GM12892 (cell line): ENCODE measurements around the gene POLR2B.

Experiments
- POLR2A ChIP-seq: IDR thresholded peaks from 2 replicates; pipeline ENCODE4 v1.6.1; 2011; ENCODE audit warnings: low read depth, low read length, control low read depth
- POLR2AphosphoS5 ChIP-seq: IDR thresholded peaks from 2 replicates; pipeline ENCODE4 v1.6.1; 2011; ENCODE audit warnings: low read depth, low read length, control low read depth
- TAF1 ChIP-seq: IDR thresholded peaks from 2 replicates; pipeline ENCODE4 v1.6.1; 2011; ENCODE audit warnings: low read depth, mild to moderate bottlenecking, control low read depth, low read length, borderline replicate concordance

GRCh38 chr4:57070461-57070860 is 91.8 kb downstream of the POLR2B start:
- TF ChIP-seq POLR2A, result no peak
- TF ChIP-seq POLR2AphosphoS5, result no peak
- TF ChIP-seq TAF1, result no peak
